K562 (cell line): ENCODE measurements around the gene ST6GALNAC6. TPM values are rescaled to one million over a fixed set of nuclear protein-coding genes. Genes with fewer than 3 reads are reported as not detected.

Experiments used
- IRF1 ChIP-seq: sonication (generic); formaldehyde crosslinking; IDR thresholded peaks from 2 replicates; pipeline ENCODE4 v1.8.0; 2022; ENCODE audit warnings: missing genetic modification reagents, mild to moderate bottlenecking, borderline replicate concordance
- KDM5B ChIP-seq: fragments of 200-600 bp; sonication (generic); IDR thresholded peaks from 2 replicates; pipeline ENCODE4 v1.6.1; 2012; ENCODE audit warnings: low read depth, mild to moderate bottlenecking, moderate library complexity, low read length, control low read depth, inconsistent platforms; ENCODE audit not compliant: insufficient replicate concordance
- MLLT1 ChIP-seq, 2 experiments: fragments of 450-650 bp; IDR thresholded peaks; 2 replicates each; pipeline ENCODE4 v1.6.1; 2016
- ZMIZ1 ChIP-seq, 2 experiments: fragments of 150-350 bp in 1 of 2; IDR thresholded peaks; 2 replicates each; pipeline ENCODE4 v1.6.1; 2012 to 2016; ENCODE audit warnings: low read depth in 2 of 2, low read length in 2 of 2, mild to moderate bottlenecking in 1 of 2, moderate library complexity in 1 of 2
- ZNF318 ChIP-seq, 2 experiments: fragments of 450-650 bp; IDR thresholded peaks; 2 replicates each; pipeline ENCODE4 v1.6.1; 2016; ENCODE audit warnings: mild to moderate bottlenecking in 2 of 2, borderline replicate concordance in 1 of 2, low read depth in 1 of 2, moderate library complexity in 1 of 2
- ZNF740 ChIP-seq, 3 experiments: fragments of 200-800 bp in 1 of 3; sonication (Bioruptor generic) in 1 of 3; sonication (generic) in 1 of 3; formaldehyde crosslinking in 1 of 3; IDR thresholded peaks; 2 replicates each; pipeline versions ENCODE4 v1.6.1 to v1.8.0; 2016 to 2022; ENCODE audit warnings: mild to moderate bottlenecking in 2 of 3, missing compliant biosample characterization in 2 of 3, missing genetic modification characterization in 2 of 3, missing genetic modification reagents in 1 of 3
- polyA plus RNA-seq, 8 experiments: library from polyadenylated mRNA; depleted of rRNA in 4 of 8; stranded (reverse) in 5 of 8; unstranded in 3 of 8; fragments of >200 nt; fragmentation: Nextera tagmentation in 2 of 8; fragmentation: Illumina TruSeq in 1 of 8; extraction: Ambion mirVana in 2 of 8; extraction: Trizol in 1 of 8; gene quantifications; 2 replicates each; pipeline versions ENCODE4 v1.2.1 to v1.2.3, GENCODE V29; 2011 to 2014; ENCODE audit warnings: inconsistent platforms in 1 of 8, missing spikeins in 1 of 8
- total RNA-seq, 7 experiments: library from RNA; depleted of rRNA in 6 of 7; stranded (reverse); fragments of >200 nt in 6 of 7; fragmentation: Illumina TruSeq in 2 of 7; extraction: Trizol in 2 of 7; gene quantifications; 2 replicates each; pipeline versions ENCODE4 v1.2.1 to v1.2.3, GENCODE V29; 2011 to 2021; ENCODE audit warnings: low replicate concordance in 1 of 7

Gene ST6GALNAC6
- total and polyA plus RNA-seq, 9 of the 15 experiments (the other 6 are each of a cell fraction or from before 2014, with no cell fraction given): 0.13 to 23.0 (median 14.5) TPM

- TF ChIP-seq MLLT1 (IDR thresholded peaks at IDR 0.05) (peak in 1 of 2 experiments; percentile 79; a peak in 2 of 4 replicates), ZMIZ1 (IDR thresholded peaks at IDR 0.05; ENCODE audit: low read depth in 2 of 2, low read length in 2 of 2) (no peak), ZNF318 (IDR thresholded peaks at IDR 0.05; ENCODE audit: borderline replicate concordance in 1 of 2, low read depth in 1 of 2) (no peak), KDM5B (peak; percentile 21), ZNF740 (CRISPR knock-in tag; IDR thresholded peaks at IDR 0.05) (0 out of 2 replicates have a peak, but pooled peaks have one; percentile 34), ZNF740 (tag; IDR thresholded peaks at IDR 0.05) (no peak), IRF1 (0 out of 2 replicates have a peak, but pooled peaks have one; percentile 68)
Measured at GRCh38 chr9:127930231-127931091, 31.1 kb upstream of the ST6GALNAC6 start, which contains the start of gene PIP5KL1 (continued).
